HL-60 (cell line): ENCODE measurements around the gene SLC10A7.

Experiments
- CTCF ChIP-seq: IDR thresholded peaks from one replicate; pipeline ENCODE4 v1.5.1; 2011; ENCODE audit warnings: low read length, control low read depth, inconsistent platforms; ENCODE audit not compliant: insufficient read depth
- POLR2AphosphoS5 ChIP-seq: IDR thresholded peaks from 2 replicates; pipeline ENCODE4 v1.6.1; 2012; ENCODE audit warnings: low read depth
- REST ChIP-seq: IDR thresholded peaks from 2 replicates; pipeline ENCODE4 v1.6.1; 2012; ENCODE audit warnings: low read depth; ENCODE audit not compliant: insufficient replicate concordance

- TF ChIP-seq POLR2AphosphoS5 (no peak), REST (no peak), CTCF (no peak)
Observed at GRCh38 chr4:146315184-146315583, 206.6 kb downstream of the SLC10A7 start.
